ENCODE data around the gene VPS13D. TPM values are rescaled to one million over a fixed set of nuclear protein-coding genes. Genes with fewer than 3 reads are reported as not detected.

Gene VPS13D
- total RNA-seq, 1 experiment from 2014 or later, result 33.1 TPM

- peaks cover 5% of the 10 kb centered on the region; the same call in 1 of the 2 replicates for H3K4me1 ChIP-seq (ENCODE audit: control insufficient read depth, insufficient read depth, low read length)
- in situ Hi-C loops (cut with HindIII; ENCODE audit: low pct_unique_long_range_greater_than_20kb, low sequenced_read_pairs) (no loop called here), intact Hi-C loops (cut with micrococcal nuclease; ENCODE audit: unreplicated experiment) (no loop called here)
- H3K4me3 ChIP-seq (ENCODE audit: low read depth in 2 of 2, low read length in 2 of 2), result no peak overlapping the region
- no peak for ATAC-seq
- H3K9me3 ChIP-seq (ENCODE audit: control insufficient read depth, insufficient read depth, low read depth, low read length), result no peaks in the 10 kb centered on the region
- H3K27ac ChIP-seq (ENCODE audit: low read length), result peak overlapping the region; percentile 35; the same call in 1 of the 2 replicates
- TF ChIP-seq TCF7L2 (IDR thresholded peaks at IDR 0.05; ENCODE audit: low read depth, low read length) (no peak), POLR2AphosphoS5 (IDR thresholded peaks at IDR 0.05; ENCODE audit: low read depth, low read length) (no peak), SIN3A (IDR thresholded peaks at IDR 0.05; ENCODE audit: borderline replicate concordance, insufficient read depth, low read depth, low read length) (no peak), CTCF (IDR thresholded peaks at IDR 0.05) (no peak), REST (IDR thresholded peaks at IDR 0.05; ENCODE audit: insufficient read depth in 1 of 2, low read depth in 2 of 2, low read length in 1 of 2) (no peak)
- ChIA-PET POLR2A (no interaction called here), CTCF (no interaction called here)
- DNase-seq (ENCODE audit: low read depth, low spot score), result no peak
- no TSS peak for BruUV-seq (replicated peaks)
- H3K27me3 ChIP-seq (ENCODE audit: control insufficient read depth, insufficient read depth, low read length), result no peaks in the 10 kb centered on the region
- H3K36me3 ChIP-seq (ENCODE audit: control insufficient read depth, insufficient read depth, low read length), result no peaks in the 10 kb centered on the region
Measured at GRCh38 chr1:12424087-12424529, 194.3 kb downstream of the VPS13D start.

GRCh38 chr1:12424793-12425192 lies 195.0 kb downstream of the VPS13D start:
- Histone ChIP-seq H3K27me3 (ENCODE audit: control insufficient read depth, insufficient read depth, low read length) (no peaks in the 10 kb centered on the region), H3K27ac (ENCODE audit: low read length) (no peak overlapping the region; the same call in 1 of the 2 replicates), H3K36me3 (ENCODE audit: control insufficient read depth, insufficient read depth, low read length) (no peaks in the 10 kb centered on the region), H3K4me3 (ENCODE audit: low read depth in 2 of 2, low read length in 2 of 2) (no peak overlapping the region), H3K9me3 (ENCODE audit: control insufficient read depth, insufficient read depth, low read depth, low read length) (no peaks in the 10 kb centered on the region), H3K4me1 (ENCODE audit: control insufficient read depth, insufficient read depth, low read length) (peaks cover 5% of the 10 kb centered on the region; the same call in 1 of the 2 replicates)
- no peak for ATAC-seq
- in situ Hi-C loops (cut with HindIII; ENCODE audit: low pct_unique_long_range_greater_than_20kb, low sequenced_read_pairs), result no loop called here
- no peak for DNase-seq (ENCODE audit: low read depth, low spot score)
- intact Hi-C loops (cut with micrococcal nuclease; ENCODE audit: unreplicated experiment), result no loop called here
- ChIA-PET CTCF (no interaction called here), POLR2A (interaction anchor here (0.6 kb wide), 1 partner anchor 139 kb away, joined by 7 read pairs; no protein-coding TSS in a partner anchor)
- BruUV-seq (replicated peaks), result no TSS peak
- TF ChIP-seq TCF7L2 (IDR thresholded peaks at IDR 0.05; ENCODE audit: low read depth, low read length) (no peak), SIN3A (IDR thresholded peaks at IDR 0.05; ENCODE audit: borderline replicate concordance, insufficient read depth, low read depth, low read length) (no peak), CTCF (IDR thresholded peaks at IDR 0.05) (no peak), REST (IDR thresholded peaks at IDR 0.05; ENCODE audit: insufficient read depth in 1 of 2, low read depth in 2 of 2, low read length in 1 of 2) (no peak), POLR2AphosphoS5 (IDR thresholded peaks at IDR 0.05; ENCODE audit: low read depth, low read length) (no peak)

Data from Panc1 (cell line).